Gastrocnemius medialis (tissue), 4 donors: ENCODE measurements around the gene COBL.

Experiments
- CTCF ChIP-seq, 5 experiments: fragments of 450-650 bp in 3 of 5; fragments of 200-600 bp in 2 of 5; sonication (generic) in 2 of 5; IDR thresholded peaks in 4 of 5; conservative IDR thresholded peaks in 1 of 5; 1 replicate in 4 of 5; 2 replicates in 1 of 5; pipeline ENCODE4 v1.5.1; 2016 to 2019; ENCODE audit warnings: antibody characterized with exemption in 5 of 5, mild to moderate bottlenecking in 3 of 5, moderate library complexity in 3 of 5
- POLR2A ChIP-seq, 2 donors: fragments of 450-650 bp; IDR thresholded peaks; one replicate each; pipeline ENCODE4 v1.6.1; 2017; ENCODE audit warnings: antibody characterized with exemption in 2 of 2, mild to moderate bottlenecking in 2 of 2, moderate library complexity in 2 of 2

- TF ChIP-seq POLR2A (IDR thresholded peaks at IDR 0.05) (peak in 1 of 2 donors; percentile 26), CTCF (IDR thresholded peaks at IDR 0.05 in 4 of 5, conservative IDR thresholded peaks at IDR 0.05 in 1 of 5) (no peak)
These were observed 290.9 kb downstream of the COBL start for GRCh38 chr7:51025668-51026067.
